GM21723 (cell line): ENCODE results near the gene WNT9B.
"Not testable (repeated sequence)": the region's sequence is repeated elsewhere in the genome, so short reads cannot be mapped to it uniquely, and the experiment has no call there.

Experiments
- ATAC-seq: cut with Tn5 transposase; IDR thresholded peaks from one replicate; pipeline ENCODE4 v1.9.1; 2021; ENCODE audit warnings: mild to moderate bottlenecking, moderate library complexity; ENCODE audit not compliant: unreplicated experiment

Gene WNT9B

DNA sequence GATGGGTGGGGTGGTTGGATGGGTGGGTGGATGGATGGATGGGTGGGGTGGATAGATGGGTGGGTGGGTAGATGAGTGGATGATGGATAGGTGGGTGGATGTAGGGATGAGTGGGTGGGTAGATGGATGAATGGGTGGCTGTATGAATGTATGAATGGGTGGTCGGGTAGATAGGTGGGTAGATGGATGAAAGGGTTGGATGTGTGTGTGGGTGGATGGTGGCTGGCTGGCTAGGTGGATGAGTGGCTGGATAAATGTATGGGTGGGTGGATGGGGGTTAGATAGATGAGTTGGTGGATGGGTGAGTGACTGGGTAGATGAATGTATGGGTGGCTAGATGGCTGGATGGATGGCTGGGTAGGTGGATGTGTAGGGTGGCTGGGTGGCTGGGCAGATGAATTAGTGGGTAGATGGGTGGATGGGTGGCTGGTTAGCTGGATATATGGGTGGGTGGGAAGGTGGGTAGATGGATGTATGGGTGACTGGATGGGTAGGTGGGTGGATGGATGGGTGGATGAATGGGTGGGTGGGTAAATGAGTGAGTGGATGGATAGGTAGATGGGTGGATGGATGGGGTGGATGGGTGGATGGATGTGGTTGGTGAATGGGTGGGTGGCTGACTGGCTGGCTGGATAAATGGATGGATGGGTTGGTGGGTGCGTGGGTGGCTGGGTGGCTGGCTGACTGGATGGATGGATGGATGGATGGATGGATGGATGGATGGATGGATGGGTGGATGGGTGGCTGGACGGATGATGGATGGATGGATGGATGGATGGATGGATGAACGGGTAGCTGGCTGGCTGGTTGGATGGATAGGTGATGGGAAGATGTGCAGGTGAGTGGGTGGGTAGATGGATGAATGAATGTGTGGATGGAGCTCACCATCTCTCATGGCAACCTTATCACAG is 52.6 kb downstream of the WNT9B start:
- ATAC-seq: no peak

GRCh38 chr17:46908068-46908737 is 56.8 kb downstream of the WNT9B start:
- no peak for ATAC-seq

DNA sequence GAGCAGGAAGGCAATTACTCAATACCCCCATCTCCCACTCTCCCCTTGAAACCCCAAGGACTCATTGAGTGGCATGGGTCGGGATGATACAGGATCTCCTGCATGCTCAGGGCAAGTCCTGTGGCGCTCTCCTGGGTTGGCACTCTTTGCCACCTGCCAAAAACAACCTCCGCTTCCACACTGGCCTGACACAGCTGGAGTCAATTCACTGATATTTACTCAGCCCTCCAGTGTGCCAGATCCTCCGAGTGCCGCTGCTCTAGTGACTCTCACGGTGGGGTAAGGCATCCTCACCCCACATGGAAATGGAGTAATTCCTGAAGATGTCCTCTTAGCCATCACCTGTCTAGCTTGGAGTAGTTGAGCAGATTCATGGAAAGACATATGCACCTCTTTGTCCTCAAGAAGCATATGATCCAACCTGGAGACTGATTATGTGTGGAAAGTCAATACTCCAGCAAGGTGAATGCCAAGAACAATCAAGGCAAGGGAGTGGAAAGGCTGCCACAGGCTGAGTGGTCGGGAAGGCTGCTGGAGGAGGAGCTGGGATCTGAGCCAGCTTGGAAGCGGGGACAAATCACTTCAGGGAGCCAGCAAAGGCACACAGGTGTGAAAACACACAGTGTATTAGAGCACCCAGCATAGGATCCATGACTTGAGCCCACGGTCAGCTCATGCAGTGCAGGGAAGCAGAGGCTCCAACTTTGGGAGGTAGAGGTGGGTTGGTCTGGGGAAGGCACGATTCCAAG is 59.0 kb downstream of the WNT9B start:
- ATAC-seq: no peak

DNA sequence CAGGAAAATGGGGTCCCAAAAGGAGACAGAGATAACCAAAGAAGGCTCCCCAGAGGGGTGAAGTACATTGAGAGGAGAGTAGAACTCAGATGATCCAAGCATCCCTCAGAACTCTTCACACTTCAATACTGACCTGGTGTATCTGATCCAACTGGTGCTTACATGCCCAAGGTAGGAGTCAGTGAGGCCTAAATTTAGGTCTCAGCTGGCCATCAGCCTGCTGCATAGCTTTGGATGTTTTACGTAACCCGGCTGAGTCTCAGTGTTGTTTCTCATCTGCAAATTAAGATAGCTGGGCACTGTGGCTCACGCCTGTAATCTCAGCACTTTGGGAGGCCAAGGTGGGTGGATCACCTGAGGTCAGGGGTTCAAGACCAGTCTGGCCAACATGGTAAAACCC is 59.9 kb downstream of the WNT9B start:
- no peak for ATAC-seq

- no peak for ATAC-seq
Measured at GRCh38 chr17:46915596-46915995, 64.2 kb downstream of the WNT9B start.

DNA sequence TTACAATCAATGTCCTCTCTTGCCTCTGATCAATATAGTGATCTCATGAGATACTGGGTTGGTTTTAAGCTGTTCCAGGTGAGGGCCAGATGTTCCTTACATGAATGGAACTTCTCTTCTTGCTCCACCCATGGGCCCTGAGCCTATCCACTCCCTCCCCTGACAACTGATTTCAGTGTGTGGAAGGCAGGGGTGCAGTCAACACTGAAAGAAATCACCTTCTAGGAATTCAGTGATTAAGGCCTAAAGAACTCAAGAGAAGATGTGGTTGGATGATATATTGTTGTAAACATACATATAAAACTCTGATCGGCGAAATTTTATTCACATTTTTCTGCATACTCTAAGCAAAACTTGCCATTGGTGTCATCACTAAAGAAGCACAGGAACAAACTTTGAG is 64.8 kb downstream of the WNT9B start:
- ATAC-seq: no peak

- ATAC-seq: no peak
Measured at GRCh38 chr17:46916623-46917022, 65.2 kb downstream of the WNT9B start.

DNA sequence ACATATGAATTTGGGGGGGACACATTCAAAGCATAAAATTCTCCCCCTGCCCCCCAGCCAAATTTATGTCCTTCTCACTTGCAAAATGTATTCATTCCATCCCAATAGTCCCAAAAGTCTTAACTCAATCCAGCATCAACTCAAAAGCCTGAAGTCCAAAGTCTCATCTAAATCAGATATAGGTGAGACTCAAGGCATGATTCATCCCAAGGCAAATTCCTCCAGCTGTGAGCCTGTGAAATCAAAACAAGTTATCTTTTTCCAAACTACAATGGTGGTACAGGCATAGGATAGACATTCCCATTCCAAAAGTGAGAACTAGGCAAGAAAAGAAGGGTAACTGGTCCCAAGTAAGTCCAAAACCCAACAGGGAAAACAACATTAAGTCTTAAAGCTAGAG is 65.7 kb downstream of the WNT9B start:
- no peak for ATAC-seq

DNA sequence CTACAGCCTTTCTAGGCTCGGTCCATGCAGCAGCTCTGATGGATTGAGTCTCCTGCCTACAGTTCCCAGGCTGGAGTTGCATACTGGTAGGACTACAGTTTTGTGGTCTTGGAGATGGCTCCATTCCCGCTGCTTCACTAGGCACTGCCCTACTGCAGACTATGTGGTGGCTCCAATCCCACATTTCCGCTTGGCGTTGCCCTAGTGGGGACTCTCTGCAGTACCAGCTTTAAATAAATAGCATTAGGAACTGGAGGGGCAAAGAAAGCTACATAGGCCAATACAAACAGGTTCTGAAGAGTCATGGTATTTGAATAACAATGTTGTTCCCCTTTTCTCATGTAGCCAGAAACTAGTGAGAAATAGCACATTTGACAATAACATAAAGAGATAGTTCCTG is 66.1 kb downstream of the WNT9B start:
- no peak for ATAC-seq

- ATAC-seq: not testable (repeated sequence)
Measured at GRCh38 chr17:46921962-46922361, 70.6 kb downstream of the WNT9B start.

DNA sequence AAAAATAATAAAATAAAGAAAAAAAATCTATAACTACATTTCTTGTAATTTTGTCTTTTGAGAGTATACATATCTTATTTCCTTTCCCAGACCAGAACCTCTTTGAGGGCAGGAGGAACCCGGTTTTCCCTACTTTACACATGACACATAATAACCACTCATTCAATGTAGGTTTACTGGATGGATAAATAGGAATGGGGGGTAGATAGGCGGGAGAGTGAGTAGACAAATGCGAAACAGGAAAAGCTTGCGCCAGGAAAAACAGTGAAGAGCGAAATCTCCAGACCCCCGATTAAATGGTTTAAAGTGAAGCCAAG is 71.1 kb downstream of the WNT9B start:
- no peak for ATAC-seq

DNA sequence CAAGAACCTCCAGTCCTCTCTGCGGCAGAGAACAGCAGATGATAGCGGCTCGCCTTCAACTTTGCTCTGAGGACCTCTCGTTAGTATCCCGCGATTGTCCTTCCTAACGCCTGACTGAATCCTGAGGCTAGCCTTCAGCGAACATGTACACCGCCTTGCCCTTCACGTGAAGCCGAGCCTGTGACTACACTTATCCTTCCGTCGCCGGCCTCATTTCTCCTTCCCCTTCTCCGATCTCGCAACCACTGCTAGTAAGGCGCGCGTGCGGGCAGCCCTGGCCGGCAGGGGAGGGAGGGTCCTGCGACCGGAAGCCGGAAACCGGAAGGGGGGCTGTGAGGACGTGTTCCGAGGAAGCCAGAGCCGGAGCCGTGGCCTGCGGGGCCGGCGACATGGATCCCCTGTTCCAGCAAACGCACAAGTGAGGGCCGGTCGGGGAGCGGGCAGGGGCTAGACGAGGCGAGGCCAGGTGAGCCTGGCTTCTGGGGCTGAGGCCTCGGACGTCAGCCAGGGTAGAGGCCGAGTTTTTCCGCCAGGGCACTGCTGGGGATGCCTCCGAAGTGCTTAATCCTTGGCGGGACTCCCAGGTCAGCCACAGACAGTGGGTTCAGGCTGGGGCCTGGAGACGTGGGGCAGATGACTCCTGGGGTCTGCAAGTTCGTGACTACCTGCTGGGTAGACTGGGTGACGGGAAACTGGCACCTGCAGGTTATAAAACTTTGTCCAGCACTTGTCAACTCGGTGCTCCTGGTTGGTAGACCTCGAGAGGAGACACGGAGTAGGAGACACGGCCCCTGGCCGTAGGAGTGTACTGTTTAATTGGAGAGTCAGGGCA is 71.6 kb downstream of the WNT9B start, which contains the start of gene GOSR2:
TSS of gene GOSR2 (plus strand) at position 357 of the 832 bp plus-strand sequence. CDS start at position 390, 33 bp downstream.
- ATAC-seq: peak; percentile 93

DNA sequence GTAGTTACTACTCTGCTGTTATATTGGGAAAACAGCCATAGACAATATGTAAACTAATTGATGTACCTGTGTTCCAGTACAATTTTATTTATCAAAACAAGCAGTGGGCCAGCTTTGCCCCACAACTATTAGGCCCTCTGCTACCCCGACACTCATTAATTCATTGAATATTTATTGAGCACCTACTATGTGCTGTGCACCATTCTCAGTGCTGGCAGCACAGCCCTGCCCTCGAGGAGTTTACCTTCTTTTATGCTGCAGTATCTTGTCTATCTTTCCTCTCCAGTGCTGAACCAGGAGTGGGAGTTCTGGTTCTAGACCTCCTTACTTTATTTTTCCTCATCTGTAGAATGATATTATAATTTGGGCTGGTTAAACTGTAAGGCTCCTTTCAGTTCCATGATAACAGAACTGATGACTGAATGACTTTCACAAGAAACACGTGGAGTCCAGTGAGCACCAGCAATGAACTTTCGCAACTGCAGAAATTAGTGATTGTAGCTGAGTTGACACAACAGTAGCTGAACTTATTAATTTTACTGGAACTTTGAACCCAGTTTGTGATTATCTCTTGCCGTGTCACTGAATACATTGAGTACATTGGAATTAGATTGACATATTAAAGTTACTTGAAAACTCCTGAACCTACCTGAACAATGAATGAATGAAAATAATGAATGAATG is 73.9 kb downstream of the WNT9B start:
- no peak for ATAC-seq

GRCh38 chr17:46928467-46929261 is 77.3 kb downstream of the WNT9B start:
- ATAC-seq: no peak

- no peak for ATAC-seq
Measured at GRCh38 chr17:46929413-46929812, 78.0 kb downstream of the WNT9B start.

DNA sequence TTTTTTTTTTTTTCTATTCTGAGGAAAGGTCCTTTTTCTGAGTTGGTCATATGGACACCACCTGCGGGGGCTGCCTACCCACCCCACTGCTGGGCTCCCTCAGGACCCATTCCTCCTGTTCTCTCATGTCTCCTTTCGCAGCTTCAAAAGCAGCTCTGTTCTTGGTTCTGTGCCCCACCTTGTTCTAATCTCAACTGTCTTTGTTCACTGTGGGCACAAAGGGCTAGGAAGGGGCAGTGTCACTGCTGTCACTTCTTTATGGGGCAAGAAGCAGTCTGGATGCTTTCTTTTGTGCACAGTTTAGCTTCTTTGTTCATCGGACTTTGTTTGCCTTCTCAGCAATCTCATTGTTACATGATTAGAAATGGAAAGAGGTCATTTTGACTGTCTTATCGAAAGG is 78.7 kb downstream of the WNT9B start:
- no peak for ATAC-seq

GRCh38 chr17:46931596-46931995 is 80.2 kb downstream of the WNT9B start:
- no peak for ATAC-seq

DNA sequence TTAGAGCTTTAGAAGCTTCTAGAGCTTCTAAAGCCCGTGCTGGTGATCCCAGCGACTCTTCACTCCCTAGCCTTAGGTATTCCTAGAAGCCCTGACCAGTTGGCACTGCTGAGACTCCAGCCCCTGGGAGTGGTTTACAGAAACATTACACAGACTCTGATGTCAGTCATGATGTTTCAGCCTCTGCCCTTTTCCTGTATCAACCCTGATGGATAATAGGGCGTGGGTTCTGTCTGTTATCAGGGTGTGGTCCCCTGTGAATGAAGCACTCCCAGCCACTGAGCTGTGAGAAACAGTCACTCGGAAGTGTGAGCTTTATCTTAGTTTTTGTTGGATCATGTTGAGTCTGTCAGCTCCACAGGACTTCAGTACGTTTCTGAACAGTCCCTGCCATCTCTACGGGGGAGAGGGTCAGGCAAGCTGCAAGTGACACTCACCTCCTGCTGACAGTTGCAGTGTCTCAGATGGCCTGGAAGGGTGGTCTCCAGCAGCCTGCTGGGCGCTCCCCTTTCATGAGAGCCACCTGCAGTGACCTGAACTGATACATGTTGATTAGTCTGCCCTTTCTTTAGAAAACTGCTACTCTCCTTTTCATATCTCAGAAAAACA is 84.4 kb downstream of the WNT9B start:
- no peak for ATAC-seq
